ENCODE measurements around the gene CAMKMT.

Gene CAMKMT

GRCh38 chr2:44705356-44705755 lies 343.6 kb downstream of the CAMKMT start:
- Histone ChIP-seq H3K36me3 (no peaks in the 10 kb centered on the region), H3K4me1 (ENCODE audit: control insufficient read depth in 1 of 2, insufficient read depth in 1 of 2, low read depth in 1 of 2, low read length in 1 of 2) (no peaks in the 10 kb centered on the region), H3K27ac (no peak overlapping the region), H3K4me3 (ENCODE audit: low read depth in 1 of 2, low read length in 1 of 2) (no peak overlapping the region), H3K27me3 (peaks cover 9% of the 10 kb centered on the region), H3K9me3 (no peaks in the 10 kb centered on the region)
- TF ChIP-seq CTCF (IDR thresholded peaks at IDR 0.05): no peak

GRCh38 chr2:44705876-44706480 lies 344.2 kb downstream of the CAMKMT start:
- no peak overlapping the region for H3K4me3 ChIP-seq (ENCODE audit: low read depth in 1 of 2, low read length in 1 of 2)
- H3K4me1 ChIP-seq (ENCODE audit: control insufficient read depth in 1 of 2, insufficient read depth in 1 of 2, low read depth in 1 of 2, low read length in 1 of 2): no peaks in the 10 kb centered on the region
- no peaks in the 10 kb centered on the region for H3K9me3 ChIP-seq
- H3K27ac ChIP-seq: no peak overlapping the region
- H3K27me3 ChIP-seq: peaks cover 9% of the 10 kb centered on the region
- no peaks in the 10 kb centered on the region for H3K36me3 ChIP-seq
- TF ChIP-seq CTCF (IDR thresholded peaks at IDR 0.05): no peak

DNA sequence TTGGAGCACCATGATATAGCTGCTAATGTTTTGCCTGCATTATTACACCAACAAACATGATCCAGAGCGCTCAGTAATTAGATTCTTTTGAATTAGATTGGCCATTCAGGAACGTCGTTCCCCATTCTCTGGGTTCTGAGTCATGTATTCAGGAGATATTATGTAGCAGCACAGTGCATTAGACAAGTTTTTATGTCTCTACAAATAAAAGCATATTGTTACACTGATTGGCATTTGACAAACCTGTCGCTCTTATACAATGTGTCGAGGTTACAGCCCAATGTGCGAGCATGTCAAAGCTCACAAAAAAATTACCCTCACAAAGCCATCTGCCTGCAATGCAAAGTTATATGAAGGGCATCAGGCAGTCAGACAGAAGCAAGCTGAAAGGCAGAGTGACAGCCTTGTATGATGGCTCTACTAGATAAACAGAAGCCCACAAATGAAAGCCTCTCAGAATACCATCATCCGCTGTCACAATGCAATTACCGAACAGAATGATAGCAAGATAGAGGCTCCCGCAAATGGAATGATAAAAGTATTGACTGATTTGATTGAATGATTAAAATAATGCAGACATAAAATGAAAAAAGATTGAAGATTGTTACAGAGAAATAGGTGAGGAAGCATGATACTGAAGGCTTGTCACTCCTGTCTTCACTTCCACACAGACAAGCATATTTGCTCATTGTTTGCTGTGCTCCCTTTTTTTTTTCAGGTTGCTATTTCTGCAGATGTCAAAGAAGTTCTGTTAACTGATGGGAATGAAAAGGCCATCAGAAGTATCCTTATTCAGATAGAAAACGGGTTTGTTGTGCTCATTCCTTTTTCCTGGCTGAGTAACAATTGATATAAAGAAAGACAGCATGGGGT lies 345.2 kb downstream of the CAMKMT start:
- no peak for TF ChIP-seq CTCF (IDR thresholded peaks at IDR 0.05)
- H3K27me3 ChIP-seq: peaks cover 9% of the 10 kb centered on the region
- H3K4me3 ChIP-seq (ENCODE audit: low read depth in 1 of 2, low read length in 1 of 2): no peak overlapping the region
- H3K9me3 ChIP-seq: no peaks in the 10 kb centered on the region
- H3K4me1 ChIP-seq (ENCODE audit: control insufficient read depth in 1 of 2, insufficient read depth in 1 of 2, low read depth in 1 of 2, low read length in 1 of 2): no peaks in the 10 kb centered on the region
- no peaks in the 10 kb centered on the region for H3K36me3 ChIP-seq
- no peak overlapping the region for H3K27ac ChIP-seq

DNA sequence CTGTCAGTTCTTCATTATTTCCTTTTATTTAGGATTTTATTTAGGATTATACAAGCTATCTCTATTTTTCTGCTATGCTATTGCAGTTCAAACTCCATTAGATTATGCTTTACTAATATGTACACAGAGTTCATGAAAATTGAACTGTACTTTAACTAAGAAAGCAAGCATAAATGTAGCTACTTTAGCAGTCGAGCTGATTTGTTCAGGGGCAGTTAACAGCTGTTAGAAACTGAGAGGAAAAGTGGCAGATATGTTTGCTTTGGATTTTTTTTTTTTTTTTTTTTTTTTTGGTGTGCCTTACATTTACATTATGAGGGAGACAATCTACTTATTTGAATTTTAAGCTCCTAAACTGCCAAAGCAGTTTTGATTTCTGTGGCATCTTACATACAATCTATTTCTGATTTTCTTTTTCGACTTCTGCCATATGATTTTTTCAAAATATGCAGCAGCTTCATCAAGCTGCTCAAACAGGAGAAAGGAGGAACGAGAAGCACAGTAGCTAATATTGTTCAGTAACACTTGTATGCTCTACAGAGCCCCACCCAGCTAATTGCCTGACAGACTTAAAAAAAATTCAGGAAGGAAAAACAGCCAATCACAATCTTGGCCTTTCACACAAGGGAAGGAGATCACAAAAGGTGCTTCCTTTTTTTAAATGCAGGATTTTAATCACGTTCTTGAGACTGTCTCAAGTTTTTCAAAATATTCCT lies 346.4 kb downstream of the CAMKMT start:
- H3K4me3 ChIP-seq (ENCODE audit: low read depth in 1 of 2, low read length in 1 of 2): no peak overlapping the region
- no peak for TF ChIP-seq CTCF (IDR thresholded peaks at IDR 0.05)
- H3K36me3 ChIP-seq: no peaks in the 10 kb centered on the region
- no peaks in the 10 kb centered on the region for H3K9me3 ChIP-seq
- peaks cover 9% of the 10 kb centered on the region for H3K27me3 ChIP-seq
- H3K27ac ChIP-seq: no peak overlapping the region
- H3K4me1 ChIP-seq (ENCODE audit: control insufficient read depth in 1 of 2, insufficient read depth in 1 of 2, low read depth in 1 of 2, low read length in 1 of 2): no peaks in the 10 kb centered on the region

DNA sequence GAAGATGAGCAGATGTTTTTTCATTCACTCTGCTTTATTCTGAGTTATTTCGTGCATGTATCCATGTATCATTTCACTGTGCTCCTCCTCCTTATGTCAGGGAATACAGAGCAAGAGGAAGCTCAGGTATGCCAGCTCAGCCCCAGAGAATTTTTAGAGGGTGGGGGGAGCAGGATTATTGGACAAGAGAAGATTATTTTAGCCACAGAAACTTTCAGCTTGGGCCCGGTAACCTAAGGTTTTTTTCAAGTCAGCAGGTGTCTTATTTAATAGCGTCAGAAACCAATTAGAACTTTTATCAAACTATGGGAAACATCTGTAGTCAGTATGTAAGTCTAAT lies 346.9 kb downstream of the CAMKMT start:
- TF ChIP-seq CTCF (IDR thresholded peaks at IDR 0.05): no peak
- no peak overlapping the region for H3K4me3 ChIP-seq (ENCODE audit: low read depth in 1 of 2, low read length in 1 of 2)
- no peaks in the 10 kb centered on the region for H3K36me3 ChIP-seq
- H3K27me3 ChIP-seq: peaks cover 9% of the 10 kb centered on the region
- H3K4me1 ChIP-seq (ENCODE audit: control insufficient read depth in 1 of 2, insufficient read depth in 1 of 2, low read depth in 1 of 2, low read length in 1 of 2): no peaks in the 10 kb centered on the region
- no peaks in the 10 kb centered on the region for H3K9me3 ChIP-seq
- no peak overlapping the region for H3K27ac ChIP-seq
